H1 (cell line): Measurements from ENCODE around the gene RIBC2. TPM values are rescaled to one million over a fixed set of nuclear protein-coding genes. Genes with fewer than 3 reads are reported as not detected.

Source experiments
- ASH2L ChIP-seq: fragments of 200-600, 300-600 bp; sonication (generic); IDR thresholded peaks from one replicate; pipeline ENCODE4 v1.7.1; 2017; ENCODE audit warnings: low read length
- FOSL1 ChIP-seq: IDR thresholded peaks from 2 replicates; pipeline ENCODE4 v1.6.1; 2011; ENCODE audit warnings: mild to moderate bottlenecking, low read depth, low read length, moderate library complexity; ENCODE audit not compliant: insufficient read depth
- RNF2 ChIP-seq: fragments of 200-900, 300-1000 bp; sonication (generic); IDR thresholded peaks from 2 replicates; pipeline ENCODE4 v1.7.1; 2016; ENCODE audit warnings: borderline replicate concordance, low read depth, mild to moderate bottlenecking, antibody characterized with exemption, low read length; ENCODE audit not compliant: poor library complexity, severe bottlenecking; ENCODE audit errors: missing control alignments
- SAP30 ChIP-seq: fragments of 300-600 bp; sonication (generic); IDR thresholded peaks from 2 replicates; pipeline ENCODE4 v1.7.1; 2012; ENCODE audit warnings: low read length, moderate library complexity, mild to moderate bottlenecking, inconsistent platforms; ENCODE audit not compliant: insufficient read depth, insufficient replicate concordance
- polyA plus RNA-seq, 7 experiments: library from polyadenylated mRNA; depleted of rRNA in 3 of 7; stranded (reverse) in 5 of 7; unstranded in 2 of 7; fragments of >200 nt in 5 of 7; fragments of 200-250 nt in 2 of 7; gene quantifications; 1 replicate in 5 of 7; 2 replicates in 1 of 7; 4 replicates in 1 of 7; pipeline versions ENCODE4 v1.2.1 to v1.2.3, GENCODE V29; 2011 to 2013; ENCODE audit warnings: missing spikeins in 2 of 7, mixed read lengths in 2 of 7
- total RNA-seq: library from RNA; stranded (reverse); fragmentation: NEBNext Ultra II Directional; extraction: Animal tissue kit (Norgen Biotek cat#: 25700); gene quantifications from 2 replicates; pipeline ENCODE4 v1.2.1, GENCODE V29; 2021

Gene RIBC2
- total and polyA plus RNA-seq, 2 of the 8 experiments (the other 6 are each of a cell fraction or from before 2014, with no cell fraction given): 0.79 to 2.1 TPM

DNA sequence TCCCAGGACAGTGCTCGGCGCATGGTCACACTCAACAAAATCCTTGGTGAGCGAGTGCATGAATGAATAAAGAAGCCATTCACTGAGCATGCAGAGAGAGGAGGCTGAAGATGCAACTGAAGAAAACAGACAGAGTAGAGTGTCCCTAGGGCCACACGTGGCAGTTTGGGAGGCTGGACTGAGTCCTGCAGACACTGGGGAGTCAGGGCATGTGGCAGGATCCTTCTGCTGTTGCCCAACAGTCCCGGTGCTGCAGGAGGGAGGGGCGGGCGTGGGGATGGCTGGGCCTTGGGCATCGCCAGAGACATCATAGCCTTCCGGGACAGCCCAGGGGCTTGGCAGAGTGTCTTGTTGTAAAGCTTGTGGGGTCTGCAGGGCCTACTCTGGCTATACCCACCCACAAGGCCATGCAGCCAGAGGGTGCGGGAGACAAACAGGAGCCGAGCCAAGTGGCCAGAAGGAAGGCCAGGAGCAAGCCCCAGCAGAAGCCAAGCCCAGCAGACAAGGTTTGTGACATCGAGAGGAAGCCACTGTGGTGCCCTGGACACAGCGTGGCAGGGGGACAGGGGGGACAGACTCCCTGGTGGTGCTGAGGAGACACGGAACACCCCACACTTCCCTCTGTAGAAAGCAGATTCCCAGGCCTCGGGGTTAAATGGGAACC lies 62.5 kb downstream of the RIBC2 start (continued):
- no peak for TF ChIP-seq ASH2L
- TF ChIP-seq RNF2: no peak
- no peak for TF ChIP-seq FOSL1
- no peak for TF ChIP-seq SAP30
